H1 (cell line): ENCODE data around the gene EHHADH. TPM values are rescaled to one million over a fixed set of nuclear protein-coding genes. Genes with fewer than 3 reads are reported as not detected.

ENCODE experiments used
- CTCF ChIA-PET: fragments of 300-600 bp; sonication (Branson Sonifier 250); formaldehyde crosslinking; loops from one replicate; lab custom pipeline; 2021; ENCODE audit not compliant: partially characterized antibody; lab: Charles Lee
- POLR2A ChIA-PET: fragments of 300-600 bp; sonication (Branson Sonifier 250); formaldehyde crosslinking; loops from one replicate; lab custom pipeline; 2021; ENCODE audit warnings: inconsistent platforms; ENCODE audit not compliant: partially characterized antibody; lab: Charles Lee
- DNase-seq, 2 experiments: peaks; one replicate each; pipeline versions ENCODE4 v3.0.0 to v3.0.0-alpha.2; 2010 to 2022; ENCODE audit warnings: low spot score in 2 of 2, low read depth in 1 of 2, mixed read lengths in 1 of 2
- FAIRE-seq: peaks from 2 replicates; lab custom pipeline; 2011; peaks lifted over from hg19 to GRCh38; lab: Jason Lieb, UNC
- H2AFZ ChIP-seq: 2 replicates; pipeline ENCODE4 v1.8.1; 2012; ENCODE audit warnings: low read length, inconsistent platforms
- H2AK5ac ChIP-seq: 2 replicates; pipeline ENCODE4 v1.6.1; 2013; ENCODE audit warnings: low read depth, low read length
- H2BK120ac ChIP-seq: replicated peaks from 2 replicates; pipeline ENCODE3; 2013; ENCODE audit warnings: low read depth, low read length, inconsistent platforms
- H2BK12ac ChIP-seq: 2 replicates; pipeline ENCODE4 v1.6.1; 2013; ENCODE audit warnings: low read depth, low read length
- H2BK15ac ChIP-seq: 2 replicates; pipeline ENCODE4 v1.6.1; 2013; ENCODE audit warnings: low read length
- H2BK20ac ChIP-seq: 2 replicates; pipeline ENCODE4 v1.6.1; 2013; ENCODE audit warnings: low read length
- H2BK5ac ChIP-seq: 2 replicates; pipeline ENCODE4 v1.6.1; 2013; ENCODE audit warnings: low read depth, low read length
- H3K14ac ChIP-seq: 2 replicates; pipeline ENCODE4 v1.6.1; 2013; ENCODE audit warnings: inconsistent platforms; ENCODE audit not compliant: insufficient read length
- H3K18ac ChIP-seq: 2 replicates; pipeline ENCODE4 v1.6.1; 2013; ENCODE audit warnings: low read length; ENCODE audit errors: extremely low read depth
- H3K23ac ChIP-seq: 2 replicates; pipeline ENCODE4 v1.6.1; 2013; ENCODE audit warnings: inconsistent platforms; ENCODE audit not compliant: insufficient read length
- H3K23me2 ChIP-seq: 2 replicates; pipeline ENCODE4 v1.6.1; 2013; ENCODE audit warnings: low read depth, low read length
- H3K27ac ChIP-seq: 2 replicates; pipeline ENCODE4 v1.6.1; 2011; ENCODE audit warnings: low read depth, low read length, inconsistent platforms
- H3K27me3 ChIP-seq, 4 experiments: replicated peaks in 1 of 4; 1 replicate in 1 of 4; 2 replicates in 3 of 4; pipeline versions ENCODE4 v1.6.1 to v1.8.1; 2011 to 2013; ENCODE audit warnings: low read length in 3 of 4, mild to moderate bottlenecking in 3 of 4, inconsistent platforms in 2 of 4, mixed read lengths in 2 of 4, moderate library complexity in 1 of 4; ENCODE audit not compliant: control insufficient read depth in 3 of 4, insufficient read depth in 3 of 4; ENCODE audit errors: extremely low read depth in 1 of 4
- H3K36me3 ChIP-seq, 4 experiments: 2 replicates each; pipeline versions ENCODE4 v1.6.1 to v1.8.1; 2011 to 2013; ENCODE audit warnings: mild to moderate bottlenecking in 4 of 4, low read length in 3 of 4, moderate library complexity in 2 of 4, control low read depth in 1 of 4, inconsistent platforms in 1 of 4; ENCODE audit not compliant: insufficient read depth in 4 of 4, control insufficient read depth in 2 of 4
- H3K4ac ChIP-seq: replicated peaks from 2 replicates; pipeline ENCODE3; 2013; ENCODE audit warnings: low read length, low read depth, mixed read lengths, inconsistent platforms; ENCODE audit not compliant: insufficient read length
- H3K4me1 ChIP-seq, 4 experiments: replicated peaks in 1 of 4; 1 replicate in 1 of 4; 2 replicates in 3 of 4; pipeline versions ENCODE4 v1.6.1 to v1.8.1; 2011 to 2013; ENCODE audit warnings: low read length in 3 of 4, inconsistent platforms in 2 of 4, mixed read lengths in 1 of 4; ENCODE audit not compliant: insufficient read depth in 4 of 4, control insufficient read depth in 3 of 4
- H3K4me2 ChIP-seq, 2 experiments: 2 replicates each; pipeline versions ENCODE4 v1.6.1 to v1.8.1; 2011 to 2013; ENCODE audit warnings: low read depth in 2 of 2, low read length in 2 of 2, control low read depth in 1 of 2, inconsistent platforms in 1 of 2, mild to moderate bottlenecking in 1 of 2; ENCODE audit not compliant: insufficient read depth in 1 of 2
- H3K4me3 ChIP-seq, 4 experiments: fragments of 200-600, 300-600 bp in 1 of 4; sonication (generic), shearing (Covaris generic), sonication (Bioruptor Twin) in 1 of 4; 2 replicates each; pipeline versions ENCODE4 v1.5.1 to v1.8.1; 2011 to 2016; ENCODE audit warnings: low read length in 4 of 4, low read depth in 3 of 4, control low read depth in 2 of 4, inconsistent platforms in 2 of 4, mild to moderate bottlenecking in 2 of 4, mixed read lengths in 1 of 4, moderate library complexity in 1 of 4; ENCODE audit not compliant: insufficient read depth in 2 of 4; ENCODE audit errors: extremely low read depth in 1 of 4
- H3K56ac ChIP-seq: replicated peaks from 2 replicates; pipeline ENCODE3; 2013; ENCODE audit warnings: low read depth, mild to moderate bottlenecking, mixed read lengths, low read length, inconsistent platforms; ENCODE audit not compliant: insufficient read length
- H3K79me1 ChIP-seq: 2 replicates; pipeline ENCODE4 v1.6.1; 2013; ENCODE audit warnings: low read depth, low read length, control low read depth
- H3K79me2 ChIP-seq, 2 experiments: 2 replicates each; pipeline versions ENCODE4 v1.6.1 to v1.8.1; 2012 to 2013; ENCODE audit warnings: low read length in 2 of 2, mild to moderate bottlenecking in 2 of 2, inconsistent platforms in 1 of 2; ENCODE audit not compliant: insufficient read depth in 2 of 2, control insufficient read depth in 1 of 2
- H3K9ac ChIP-seq, 4 experiments: replicated peaks in 1 of 4; 1 replicate in 1 of 4; 2 replicates in 3 of 4; pipeline versions ENCODE4 v1.6.1 to v1.8.1; 2011 to 2013; ENCODE audit warnings: low read depth in 3 of 4, low read length in 3 of 4, control low read depth in 2 of 4, mild to moderate bottlenecking in 2 of 4, moderate library complexity in 2 of 4, inconsistent platforms in 1 of 4; ENCODE audit errors: extremely low read depth in 1 of 4
- H3K9me3 ChIP-seq, 2 experiments: 2 replicates each; pipeline versions ENCODE4 v1.6.1 to v1.8.1; 2012 to 2013; ENCODE audit warnings: mild to moderate bottlenecking in 2 of 2, moderate library complexity in 2 of 2, control low read depth in 1 of 2, inconsistent platforms in 1 of 2, low read depth in 1 of 2, low read length in 1 of 2, mixed read lengths in 1 of 2; ENCODE audit not compliant: insufficient read depth in 2 of 2
- H4K20me1 ChIP-seq, 2 experiments: replicated peaks in 1 of 2; 2 replicates each; pipeline versions ENCODE3 to v1.8.1; 2011 to 2013; ENCODE audit warnings: inconsistent platforms in 2 of 2, low read length in 2 of 2, mild to moderate bottlenecking in 1 of 2; ENCODE audit not compliant: insufficient read depth in 2 of 2, control insufficient read depth in 1 of 2
- H4K5ac ChIP-seq: 2 replicates; pipeline ENCODE4 v1.6.1; 2013; ENCODE audit warnings: low read length, low read depth, mixed read lengths, inconsistent platforms; ENCODE audit not compliant: insufficient read length
- H4K8ac ChIP-seq: 2 replicates; pipeline ENCODE4 v1.8.0; 2013; ENCODE audit warnings: mild to moderate bottlenecking, moderate library complexity, low read length, inconsistent platforms; ENCODE audit not compliant: insufficient read depth; ENCODE audit errors: extremely low read depth
- H4K91ac ChIP-seq: replicated peaks from 2 replicates; pipeline ENCODE3; 2013; ENCODE audit warnings: low read length, mixed read lengths, inconsistent platforms; ENCODE audit not compliant: insufficient read length
- CBX5 ChIP-seq: fragments of 300-800, 300-1000 bp; sonication (generic); IDR thresholded peaks from 2 replicates; pipeline ENCODE4 v1.7.1; 2016; ENCODE audit warnings: antibody characterized with exemption, low read length, low read depth
- FOSL1 ChIP-seq: IDR thresholded peaks from 2 replicates; pipeline ENCODE4 v1.6.1; 2011; ENCODE audit warnings: mild to moderate bottlenecking, low read depth, low read length, moderate library complexity; ENCODE audit not compliant: insufficient read depth
- HDAC6 ChIP-seq: IDR thresholded peaks from one replicate; pipeline ENCODE4 v1.7.1; 2012; ENCODE audit warnings: low read depth, mild to moderate bottlenecking, inconsistent platforms, low read length, moderate library complexity
- RAD21 ChIP-seq, 2 experiments: IDR thresholded peaks in 1 of 2; conservative IDR thresholded peaks in 1 of 2; 2 replicates each; pipeline ENCODE4 v1.6.1; 2011; ENCODE audit warnings: low read depth in 2 of 2, low read length in 2 of 2, improper control_type of control experiment in 1 of 2, inconsistent platforms in 1 of 2, mild to moderate bottlenecking in 1 of 2, moderate library complexity in 1 of 2
- SAP30 ChIP-seq: fragments of 300-600 bp; sonication (generic); IDR thresholded peaks from 2 replicates; pipeline ENCODE4 v1.7.1; 2012; ENCODE audit warnings: low read length, moderate library complexity, mild to moderate bottlenecking, inconsistent platforms; ENCODE audit not compliant: insufficient read depth, insufficient replicate concordance
- SIN3A ChIP-seq, 2 experiments: IDR thresholded peaks in 1 of 2; conservative IDR thresholded peaks in 1 of 2; 2 replicates each; pipeline ENCODE4 v1.6.1; 2011 to 2012; ENCODE audit warnings: low read length in 2 of 2, improper control_type of control experiment in 1 of 2, low read depth in 1 of 2, mild to moderate bottlenecking in 1 of 2
- SIRT6 ChIP-seq: IDR thresholded peaks from one replicate; pipeline ENCODE4 v1.7.1; 2012; ENCODE audit warnings: low read length, inconsistent platforms
- SIX5 ChIP-seq: IDR thresholded peaks from 2 replicates; pipeline ENCODE4 v1.6.1; 2011; ENCODE audit warnings: mild to moderate bottlenecking, low read depth, low read length
- ZNF274 ChIP-seq: IDR thresholded peaks from 2 replicates; pipeline ENCODE4 v1.7.0; 2012; ENCODE audit warnings: low read length, borderline replicate concordance; ENCODE audit errors: extremely low read depth
- WGBS, 2 experiments: shearing (Covaris generic) in 1 of 2; methylation state at CpG; one replicate each; pipeline versions ENCODE4 v1.1.6 to v1.1.7; 2013 to 2015; ENCODE audit warnings: low lambda C conversion rate in 2 of 2, mixed read lengths in 2 of 2, inconsistent platforms in 1 of 2, low coverage in 1 of 2, missing lambda C conversion rate in 1 of 2; ENCODE audit not compliant: insufficient replicate concordance in 2 of 2, insufficient coverage in 1 of 2, insufficient read length in 1 of 2; ENCODE audit errors: extremely low coverage in 1 of 2, missing lambda C conversion rate in 1 of 2; 5-methylcytosine and 5-hydroxymethylcytosine counted together
- polyA plus RNA-seq, 7 experiments: library from polyadenylated mRNA; depleted of rRNA in 3 of 7; stranded (reverse) in 5 of 7; unstranded in 2 of 7; fragments of >200 nt in 5 of 7; fragments of 200-250 nt in 2 of 7; gene quantifications; 1 replicate in 5 of 7; 2 replicates in 1 of 7; 4 replicates in 1 of 7; pipeline versions ENCODE4 v1.2.1 to v1.2.3, GENCODE V29; 2011 to 2013; ENCODE audit warnings: missing spikeins in 2 of 7, mixed read lengths in 2 of 7
- total RNA-seq: library from RNA; stranded (reverse); fragmentation: NEBNext Ultra II Directional; extraction: Animal tissue kit (Norgen Biotek cat#: 25700); gene quantifications from 2 replicates; pipeline ENCODE4 v1.2.1, GENCODE V29; 2021

EHHADH gene
- total and polyA plus RNA-seq, 2 of the 8 experiments (the other 6 are each of a cell fraction or from before 2014, with no cell fraction given) = 1.4 to 3.5 TPM

GRCh38 chr3:185276415-185276814, 22.6 kb upstream of the EHHADH start:
- DNase-seq (no peak), FAIRE-seq (no peak)
- Histone ChIP-seq H3K9me3 (no peaks in the 10 kb centered on the region), H3K4ac (no peak overlapping the region), H3K9ac (no peak overlapping the region), H3K18ac (no peak overlapping the region), H3K36me3 (no peaks in the 10 kb centered on the region), H3K4me2 (no peak overlapping the region), H2BK20ac (no peak overlapping the region), H4K5ac (no peak overlapping the region), H2AFZ (no peak overlapping the region), H3K27me3 (no peaks in the 10 kb centered on the region), H3K56ac (no peak overlapping the region), H3K79me1 (no peaks in the 10 kb centered on the region), H2AK5ac (no peak overlapping the region), H3K27ac (no peak overlapping the region), H4K8ac (no peak overlapping the region), H3K23ac (no peak overlapping the region), H3K4me3 (no peak overlapping the region), H3K23me2 (no peaks in the 10 kb centered on the region), H3K79me2 (no peaks in the 10 kb centered on the region), H2BK5ac (no peak overlapping the region), H4K91ac (no peak overlapping the region), H4K20me1 (no peaks in the 10 kb centered on the region), H3K14ac (no peak overlapping the region), H2BK120ac (no peak overlapping the region), H3K4me1 (no peaks in the 10 kb centered on the region), H2BK15ac (no peak overlapping the region), H2BK12ac (no peak overlapping the region)
- POLR2A ChIA-PET = no interaction called here
- CTCF ChIA-PET = no interaction called here
- WGBS, 2 experiments = 99% methylated on average over 4 of the region's 4 CpGs; no CpG with 5 or more reads in 1 of the 2 experiments
- no peak for TF ChIP-seq RAD21 (IDR thresholded peaks at IDR 0.05 in 1 of 2, conservative IDR thresholded peaks at IDR 0.05 in 1 of 2; ENCODE audit: low read depth in 2 of 2, low read length in 2 of 2)
- no peak for TF ChIP-seq SIN3A (conservative IDR thresholded peaks at IDR 0.05 in 1 of 2, IDR thresholded peaks at IDR 0.05 in 1 of 2; ENCODE audit: low read depth in 1 of 2, low read length in 2 of 2)
- TF ChIP-seq HDAC6 = no peak
- TF ChIP-seq SIX5 = no peak
- TF ChIP-seq SIRT6 = no peak
- TF ChIP-seq ZNF274 = no peak
- no peak for TF ChIP-seq CBX5
- TF ChIP-seq FOSL1 = no peak
- TF ChIP-seq SAP30 = no peak
